ENCODE data around the gene LHFPL2.

LHFPL2 gene

GRCh38 chr5:78449103-78449502, 199.5 kb downstream of the LHFPL2 start:
- DNase-seq (ENCODE audit: low read depth), result no peak

GRCh38 chr5:78447775-78448424, 200.7 kb downstream of the LHFPL2 start:
- no peak for DNase-seq (ENCODE audit: low read depth)

All from stimulated activated CD8-positive, alpha-beta memory T cell treated with anti-CD3 and anti-CD28 coated beads, Interleukin-15, amount 100 ng/mL, for 1 hour (primary cell).